BJ (cell line): ENCODE data around the gene SMC6. TPM values are rescaled to one million over a fixed set of nuclear protein-coding genes. Genes with fewer than 3 reads are reported as not detected.

Experiments
- CTCF ChIA-PET: fragments of 350-600 bp; formaldehyde crosslinking; extraction: SDS; loops from one replicate; lab custom pipeline; 2021; ENCODE audit warnings: antibody characterized with exemption, inconsistent platforms; lab: Yijun Ruan, JAX
- POLR2A ChIA-PET: fragments of 300-600 bp; sonication (Branson Sonifier 250); formaldehyde crosslinking; extraction: SDS; loops from one replicate; lab custom pipeline; 2021; ENCODE audit warnings: antibody characterized with exemption; lab: Charles Lee
- DNase-seq: peaks from one replicate; pipeline ENCODE4 v3.0.0-alpha.2; 2011; ENCODE audit warnings: low read depth
- H3K27me3 ChIP-seq: 2 replicates; pipeline ENCODE4 v1.6.0; 2011; ENCODE audit warnings: low read length; ENCODE audit not compliant: control insufficient read depth, insufficient read depth
- H3K36me3 ChIP-seq: 2 replicates; pipeline ENCODE4 v1.5.1; 2011; ENCODE audit warnings: low read length; ENCODE audit not compliant: control insufficient read depth, insufficient read depth
- H3K4me3 ChIP-seq: 2 replicates; pipeline ENCODE4 v1.5.1; 2011; ENCODE audit warnings: low read depth, mild to moderate bottlenecking, control low read depth, low read length
- CTCF ChIP-seq: IDR thresholded peaks from 2 replicates; pipeline ENCODE4 v1.5.1; 2011; ENCODE audit warnings: low read depth, mild to moderate bottlenecking, control low read depth, inconsistent platforms, low read length, moderate library complexity; ENCODE audit not compliant: insufficient read depth
- polyA plus RNA-seq: library from polyadenylated mRNA; depleted of rRNA; stranded (reverse); fragments of >200 nt; gene quantifications from 2 replicates; pipeline ENCODE4 v1.2.3, GENCODE V29; 2011

SMC6 gene
- polyA plus RNA-seq, 1 experiment: 5.2 TPM

GRCh38 chr2:17798338-17798737 is 44.7 kb upstream of the SMC6 start:
- POLR2A ChIA-PET: no interaction called here
- CTCF ChIA-PET: no interaction called here
- TF ChIP-seq CTCF: no peak
- H3K27me3 ChIP-seq: 0 out of 2 replicates have a peak, but pooled peaks cover 4% of the 10 kb centered on the region
- no peak for DNase-seq
- H3K4me3 ChIP-seq: no peak overlapping the region
- no peaks in the 10 kb centered on the region for H3K36me3 ChIP-seq

GRCh38 chr2:17795309-17795708 is 41.7 kb upstream of the SMC6 start:
- DNase-seq: no peak
- H3K27me3 ChIP-seq: 0 out of 2 replicates have a peak, but pooled peaks cover 4% of the 10 kb centered on the region
- no peak overlapping the region for H3K4me3 ChIP-seq
- no peak for TF ChIP-seq CTCF
- H3K36me3 ChIP-seq: no peaks in the 10 kb centered on the region
- ChIA-PET POLR2A (no interaction called here), CTCF (no interaction called here)

- DNase-seq: no peak
- Histone ChIP-seq H3K27me3 (no peaks in the 10 kb centered on the region), H3K4me3 (no peak overlapping the region), H3K36me3 (no peaks in the 10 kb centered on the region)
- CTCF ChIA-PET: no interaction called here
- POLR2A ChIA-PET: no interaction called here
- no peak for TF ChIP-seq CTCF
Measured at GRCh38 chr2:17793803-17794354, 40.3 kb upstream of the SMC6 start.

- Histone ChIP-seq H3K36me3 (no peaks in the 10 kb centered on the region), H3K4me3 (no peak overlapping the region), H3K27me3 (no peaks in the 10 kb centered on the region)
- no peak for DNase-seq
- TF ChIP-seq CTCF: no peak
- POLR2A ChIA-PET: no interaction called here
- CTCF ChIA-PET: interaction anchor here (1.4 kb wide), 1 partner anchor 33 kb away, joined by 3 read pairs; no protein-coding TSS in a partner anchor
Measured at GRCh38 chr2:17793296-17793695, 39.7 kb upstream of the SMC6 start.

GRCh38 chr2:17792515-17792914 is 38.9 kb upstream of the SMC6 start:
- DNase-seq: no peak
- Histone ChIP-seq H3K36me3 (no peaks in the 10 kb centered on the region), H3K4me3 (no peak overlapping the region), H3K27me3 (no peaks in the 10 kb centered on the region)
- no peak for TF ChIP-seq CTCF
- CTCF ChIA-PET: interaction anchor here (1.4 kb wide), 1 partner anchor 32 kb away, joined by 3 read pairs; no protein-coding TSS in a partner anchor
- POLR2A ChIA-PET: no interaction called here
